NCI-H1436 (cell line): ENCODE measurements around the gene CWH43.
"Not testable (repeated sequence)": the region's sequence is repeated elsewhere in the genome, so short reads cannot be mapped to it uniquely, and the experiment has no call there.

ENCODE experiments used
- DNase-seq: peaks from one replicate; lab custom pipeline; 2025; lab: John Stamatoyannopoulos, UW

CWH43 gene

DNA sequence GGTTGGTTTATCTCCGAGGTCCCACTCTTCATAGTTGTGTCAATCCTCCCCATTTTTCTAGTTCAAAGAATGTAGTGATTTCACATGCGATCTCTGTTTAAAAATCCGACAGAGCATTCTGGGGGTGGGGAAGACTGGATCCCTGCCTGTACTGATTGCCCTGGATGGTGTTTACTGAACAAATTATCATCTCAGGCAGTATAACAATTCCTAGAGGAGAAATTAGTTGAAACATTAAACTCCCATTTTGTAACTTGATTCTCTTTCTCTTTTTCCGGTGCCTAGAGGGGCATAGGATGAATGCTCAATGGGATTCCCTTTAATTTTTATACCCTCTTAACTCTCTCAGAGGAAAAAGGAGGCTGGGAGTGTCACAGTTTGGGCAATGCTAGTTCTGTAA, 10.0 kb upstream of the CWH43 start:
- DNase-seq, result no peak

DNA sequence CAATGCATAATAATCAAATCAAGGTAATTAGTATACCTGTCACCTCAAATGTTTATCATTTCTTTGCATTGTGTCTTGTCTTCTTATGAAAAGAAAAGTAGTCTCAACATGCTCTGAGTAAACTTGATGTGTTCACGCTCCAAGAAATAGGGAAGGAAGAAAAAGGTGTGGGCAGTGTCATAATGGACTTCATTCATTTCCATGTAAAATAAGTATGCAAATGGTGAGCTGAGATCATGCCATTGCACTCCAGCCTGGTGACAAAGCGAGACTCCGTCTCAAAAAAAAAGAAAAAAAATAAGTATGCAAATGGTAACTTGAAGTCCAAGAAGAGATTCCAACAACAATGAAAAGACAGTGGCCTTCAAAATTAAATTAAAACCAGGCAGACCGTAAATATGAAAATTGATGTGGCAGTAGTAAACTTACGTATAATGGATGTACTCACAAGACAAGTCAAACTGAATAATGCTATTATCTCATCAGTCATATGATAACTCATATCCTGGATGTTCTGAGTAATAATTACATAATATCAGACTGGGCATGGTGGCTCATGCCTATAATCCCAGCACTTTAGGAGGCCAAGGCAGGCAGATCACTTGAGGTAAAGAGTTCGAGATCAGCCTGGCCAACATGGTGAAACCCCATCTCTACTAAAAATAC, 6.0 kb upstream of the CWH43 start:
- no peak for DNase-seq

DNA sequence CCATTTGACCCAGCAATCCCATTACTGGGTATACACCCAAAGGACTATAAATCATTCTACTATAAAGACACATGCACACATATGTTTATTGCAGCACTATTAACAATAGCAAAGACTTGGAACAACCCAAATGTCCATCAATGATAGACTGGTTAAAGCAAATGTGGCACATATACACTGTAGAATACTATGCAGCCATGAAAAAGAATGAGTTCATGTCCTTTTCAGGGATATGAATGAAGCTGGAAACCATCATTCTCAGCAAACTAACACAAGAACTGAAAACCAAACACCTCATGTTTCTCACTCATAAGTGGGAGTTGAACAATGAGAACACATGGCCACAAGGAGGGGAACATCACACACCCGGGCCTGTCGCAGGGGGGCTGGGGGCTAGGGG, 2.1 kb upstream of the CWH43 start:
- not testable (repeated sequence) for DNase-seq

- no peak for DNase-seq
Observed at GRCh38 chr4:48985602-48985975, 486 bp upstream of the CWH43 start.

DNA sequence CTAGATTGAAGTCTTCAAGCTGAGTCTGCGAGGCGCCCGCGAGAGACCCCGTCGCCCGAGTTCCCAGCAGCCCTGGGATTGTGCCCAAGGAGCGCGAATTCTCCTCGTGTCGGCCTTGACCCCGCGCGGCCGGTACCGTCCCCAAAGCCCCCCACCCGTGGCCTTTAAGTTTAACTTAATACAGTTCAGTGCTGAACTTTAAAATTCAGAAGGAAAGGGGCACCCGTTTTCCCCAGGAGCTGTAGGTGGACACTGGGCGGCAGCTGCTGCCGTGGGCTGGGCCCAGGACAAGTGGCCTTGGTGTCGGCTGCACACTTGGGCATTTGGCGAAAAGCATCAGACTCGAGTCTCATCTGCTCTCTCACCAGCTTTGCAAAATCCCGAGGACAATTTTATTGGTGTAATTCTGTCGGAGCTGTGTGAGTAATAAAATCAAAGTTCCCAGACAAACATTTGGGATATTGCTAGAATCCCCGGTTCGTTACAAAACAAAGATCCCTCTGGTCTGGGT, 634 bp downstream of the CWH43 start:
- DNase-seq, result no peak

DNA sequence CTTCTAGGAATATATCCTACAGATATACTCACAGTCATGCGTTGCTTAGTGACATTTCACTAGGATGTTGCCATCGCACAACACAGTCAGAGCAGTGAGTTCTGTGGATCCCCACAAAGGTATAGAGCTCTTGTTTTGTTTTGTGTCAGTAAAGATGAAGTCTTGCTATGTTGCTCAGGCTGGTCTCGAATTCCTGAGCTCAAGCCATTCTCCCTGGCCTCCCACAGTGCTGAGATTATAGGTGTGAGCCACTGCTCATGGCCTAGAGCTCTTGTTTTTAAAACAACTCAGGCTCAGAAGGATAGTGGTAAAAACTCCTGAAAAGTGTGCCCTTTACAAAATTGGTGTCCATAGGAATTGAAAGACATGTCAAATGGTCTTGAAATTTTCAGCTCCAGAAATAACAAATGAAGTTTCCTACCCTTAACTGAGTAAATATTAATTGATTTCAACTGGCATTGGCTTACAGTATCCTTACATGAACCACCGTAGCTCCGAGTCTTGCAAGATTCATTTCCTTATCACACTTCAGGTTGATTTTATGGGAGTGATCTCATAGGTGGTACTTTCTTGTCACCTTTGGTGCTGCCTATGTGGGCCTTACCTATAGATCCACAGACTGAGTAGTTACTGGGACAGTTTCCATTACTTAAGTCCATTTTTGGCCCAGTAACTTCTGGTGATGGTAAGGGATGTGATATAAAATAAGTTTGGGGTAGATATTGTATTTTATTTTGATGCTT, 3.6 kb downstream of the CWH43 start:
- DNase-seq, result no peak

DNA sequence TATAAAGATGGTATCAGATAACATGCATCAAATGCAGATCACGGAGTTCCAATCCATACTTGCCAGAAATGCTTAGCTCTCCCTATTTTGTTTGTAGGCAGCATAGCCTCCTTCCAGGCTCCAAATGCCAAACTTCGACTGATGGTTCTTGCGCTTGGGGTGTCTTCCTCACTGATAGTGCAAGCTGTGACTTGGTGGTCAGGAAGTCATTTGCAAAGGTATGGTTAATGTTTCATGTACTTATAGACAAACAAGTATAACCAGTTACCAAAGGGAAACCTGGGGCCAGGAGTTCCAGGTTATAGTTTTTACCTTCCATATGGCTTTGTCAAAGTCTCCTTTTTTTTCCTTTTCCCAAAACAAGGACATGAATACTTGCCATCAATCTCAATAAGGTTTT, 5.3 kb downstream of the CWH43 start:
- DNase-seq, result no peak

DNA sequence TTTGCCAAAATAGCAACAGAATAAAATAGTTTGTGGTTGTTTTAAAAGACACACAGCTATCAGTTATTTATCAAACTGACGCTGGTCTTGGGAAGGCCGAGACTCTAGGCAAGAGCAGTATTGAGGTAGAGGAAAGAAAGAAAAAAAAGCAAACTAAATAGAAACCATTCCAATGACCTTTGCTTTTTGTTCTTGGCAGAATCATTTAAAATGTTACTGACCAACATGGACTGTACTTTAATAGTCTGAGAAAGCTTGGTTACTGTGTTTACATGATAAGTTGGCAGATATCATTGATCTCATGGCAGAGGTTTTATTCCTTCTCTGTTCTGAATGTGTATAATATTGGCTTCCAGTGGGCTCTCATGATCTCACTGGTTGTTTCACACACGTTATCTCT, 11.9 kb downstream of the CWH43 start:
- no peak for DNase-seq

GRCh38 chr4:48998440-48998839, 12.4 kb downstream of the CWH43 start:
- no peak for DNase-seq

- DNase-seq, result no peak
Observed at GRCh38 chr4:49000806-49001205, 14.7 kb downstream of the CWH43 start.

- no peak for DNase-seq
Observed at GRCh38 chr4:49002931-49003330, 16.9 kb downstream of the CWH43 start.

- DNase-seq, result no peak
Observed at GRCh38 chr4:49018718-49019295, 32.7 kb downstream of the CWH43 start.

GRCh38 chr4:49032440-49033161, 46.5 kb downstream of the CWH43 start:
- DNase-seq, result no peak

DNA sequence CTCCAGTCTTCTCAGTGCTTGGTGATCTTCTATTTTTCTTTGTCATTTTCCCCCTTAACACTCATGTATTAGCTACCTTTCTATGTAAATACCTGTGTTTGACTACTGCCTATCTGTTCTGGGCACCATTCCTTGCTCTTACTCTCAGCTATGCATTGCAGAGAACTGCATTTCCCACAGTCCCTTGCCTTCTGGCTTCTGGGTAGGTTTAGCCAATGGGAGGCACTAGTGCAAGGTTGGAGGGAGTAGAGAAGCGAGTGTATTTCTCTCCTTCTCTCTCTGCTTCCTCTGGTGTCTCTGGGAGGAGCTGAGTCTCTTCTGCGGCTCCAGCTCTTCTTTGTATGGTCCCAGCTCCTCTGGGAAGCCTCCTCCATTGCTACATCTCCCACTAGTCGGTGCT, 50.5 kb downstream of the CWH43 start:
- DNase-seq, result no peak

DNA sequence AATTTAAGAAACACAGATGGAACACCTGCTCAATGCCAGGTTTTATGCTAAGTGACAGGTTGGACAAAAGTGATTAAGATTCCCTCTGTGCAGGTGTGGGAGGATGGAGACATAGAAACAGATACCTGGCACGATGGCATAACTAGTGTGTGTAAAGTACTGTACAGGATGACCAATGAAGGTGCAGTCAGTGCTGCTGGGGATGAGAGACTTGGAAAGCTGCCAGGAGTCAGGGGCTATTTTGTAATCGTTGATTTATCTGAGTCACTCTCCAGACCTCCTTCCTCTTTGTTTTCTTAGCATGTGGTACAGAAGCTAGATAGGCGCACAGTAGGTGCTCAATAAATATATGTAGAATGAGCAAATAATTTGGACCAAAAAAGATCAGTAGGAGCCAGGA, 58.2 kb downstream of the CWH43 start:
- DNase-seq, result no peak

- DNase-seq, result no peak
Observed at GRCh38 chr4:49058306-49058705, 72.2 kb downstream of the CWH43 start.

DNA sequence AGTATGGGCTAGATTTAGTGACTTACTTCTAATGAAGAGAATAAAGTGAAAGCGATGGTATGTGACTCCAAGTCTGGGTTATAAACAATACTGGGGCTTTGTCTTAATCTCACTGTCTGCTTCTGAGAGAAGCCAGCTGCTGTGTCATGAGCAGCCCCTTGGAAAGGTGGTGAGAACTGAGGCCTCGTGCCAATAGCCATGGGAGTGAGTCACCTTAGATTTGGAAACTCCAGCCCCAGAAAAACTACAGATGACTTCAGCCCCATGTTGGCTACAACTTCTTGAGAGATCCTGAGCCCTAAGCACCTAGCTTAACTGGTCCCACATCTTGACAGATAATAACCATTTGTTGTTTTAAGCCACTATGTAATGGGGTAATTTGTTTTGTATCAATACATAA, 77.6 kb downstream of the CWH43 start:
- DNase-seq, result no peak

DNA sequence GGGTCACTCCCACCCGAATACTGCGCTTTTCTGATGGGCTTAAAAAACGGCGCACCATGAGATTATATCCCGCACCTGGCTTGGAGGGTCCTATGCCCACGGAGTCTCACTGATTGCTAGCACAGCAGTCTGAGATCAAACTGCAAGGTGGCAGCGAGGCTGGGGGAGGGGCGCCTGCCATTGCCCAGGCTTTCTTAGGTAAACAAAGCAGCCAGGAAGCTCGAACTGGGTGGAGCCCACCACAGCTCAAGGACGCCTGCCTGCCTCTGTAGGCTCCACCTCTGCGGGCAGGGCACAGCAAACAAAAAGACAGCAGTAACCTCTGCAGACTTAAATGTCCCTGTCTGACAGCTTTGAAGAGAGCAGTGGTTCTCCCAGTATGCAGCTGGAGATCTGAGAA, 86.1 kb downstream of the CWH43 start:
- not testable (repeated sequence) for DNase-seq

GRCh38 chr4:49091883-49092282, 105.8 kb downstream of the CWH43 start:
- DNase-seq, result not testable (repeated sequence)

DNA sequence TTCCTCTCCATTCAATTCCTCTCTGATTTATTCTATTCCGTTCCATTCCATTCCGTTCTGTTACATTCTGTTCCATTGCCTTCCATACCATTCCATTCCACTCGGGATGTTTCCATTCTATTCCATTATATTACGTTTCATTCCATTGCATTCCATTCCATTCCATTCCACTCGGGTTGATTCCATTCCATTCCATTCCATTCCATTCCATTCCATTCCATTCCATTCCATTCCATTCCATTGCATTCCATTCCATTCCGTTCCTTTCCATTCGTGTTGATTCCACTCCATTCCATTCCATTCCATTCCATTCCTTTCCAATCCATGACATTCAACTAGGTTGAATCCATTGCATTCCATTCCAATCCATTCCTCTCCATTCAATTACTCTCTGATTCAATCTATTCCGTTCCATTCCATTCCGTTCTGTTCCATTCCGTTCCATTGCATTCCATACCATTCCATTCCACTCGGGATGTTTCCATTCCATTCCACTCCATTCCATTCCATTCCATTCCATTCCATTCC, 106.6 kb downstream of the CWH43 start:
- DNase-seq, result not testable (repeated sequence)

GRCh38 chr4:49096215-49096614, 110.1 kb downstream of the CWH43 start:
- not testable (repeated sequence) for DNase-seq

GRCh38 chr4:49096627-49097026, 110.6 kb downstream of the CWH43 start:
- not testable (repeated sequence) for DNase-seq
